Osteoblast (primary cell): ENCODE measurements around the gene PLXNA3. TPM values are rescaled to one million over a fixed set of nuclear protein-coding genes. Genes with fewer than 3 reads are reported as not detected.

Source experiments
- DNase-seq: peaks from one replicate; pipeline ENCODE4 v3.0.0; 2011; ENCODE audit warnings: low spot score, mixed read lengths; ENCODE audit not compliant: insufficient read length; ENCODE audit errors: missing footprints
- H2AFZ ChIP-seq: 2 replicates; pipeline ENCODE4 v1.6.0; 2011; ENCODE audit warnings: mild to moderate bottlenecking, low read length
- H3K27ac ChIP-seq: 2 replicates; pipeline ENCODE4 v1.5.1; 2011; ENCODE audit warnings: mild to moderate bottlenecking, low read depth, low read length, moderate library complexity
- H3K27me3 ChIP-seq: 2 replicates; pipeline ENCODE4 v1.6.0; 2012; ENCODE audit warnings: mild to moderate bottlenecking, control low read depth, inconsistent platforms, low read length, moderate library complexity; ENCODE audit not compliant: insufficient read depth
- H3K36me3 ChIP-seq: 2 replicates; pipeline ENCODE4 v1.5.1; 2011; ENCODE audit warnings: mild to moderate bottlenecking, low read length, control low read depth, moderate library complexity; ENCODE audit not compliant: insufficient read depth
- H3K4me1 ChIP-seq: 2 replicates; pipeline ENCODE4 v1.5.1; 2011; ENCODE audit warnings: mild to moderate bottlenecking, low read length, control low read depth, moderate library complexity; ENCODE audit not compliant: insufficient read depth
- H3K4me2 ChIP-seq: 2 replicates; pipeline ENCODE4 v1.6.0; 2011; ENCODE audit warnings: mild to moderate bottlenecking, low read length; ENCODE audit not compliant: insufficient read depth
- H3K4me3 ChIP-seq: fragments of 200-600 bp; sonication (generic); 3 replicates; pipeline ENCODE4 v1.5.1; 2012; ENCODE audit warnings: mild to moderate bottlenecking, low read length, inconsistent platforms; ENCODE audit not compliant: insufficient read depth
- H3K79me2 ChIP-seq: 2 replicates; pipeline ENCODE4 v1.6.0; 2012; ENCODE audit warnings: mild to moderate bottlenecking, low read length, control low read depth, inconsistent platforms; ENCODE audit not compliant: insufficient read depth
- H3K9me3 ChIP-seq: 2 replicates; pipeline ENCODE4 v1.5.1; 2011; ENCODE audit warnings: low read depth, low read length, control low read depth
- H4K20me1 ChIP-seq: 2 replicates; pipeline ENCODE4 v1.6.0; 2012; ENCODE audit warnings: mild to moderate bottlenecking, low read length, control low read depth; ENCODE audit not compliant: insufficient read depth
- CTCF ChIP-seq: IDR thresholded peaks from 2 replicates; pipeline ENCODE4 v1.5.1; 2011; ENCODE audit warnings: mild to moderate bottlenecking, low read depth, low read length, moderate library complexity; ENCODE audit errors: extremely low read depth
- total RNA-seq: library from RNA; depleted of rRNA; stranded (reverse); fragments of >200 nt; gene quantifications from 2 replicates; pipeline ENCODE4 v1.2.3, GENCODE V29; 2012

PLXNA3 gene
- total RNA-seq, 1 donor = 18.8 TPM

GRCh38 chrX:154428176-154429171, 29.6 kb upstream of the PLXNA3 start, which contains the start of gene ATP6AP1:
TSS of gene ATP6AP1 (plus strand) at chrX:154428677. CDS start at chrX:154428693, 16 bp downstream.
- no peak within 1 kb of the TSS for H3K27ac ChIP-seq
- H3K4me1 ChIP-seq = peaks cover 7% of the 10 kb centered on the region
- H4K20me1 ChIP-seq = peaks cover 10% of the 10 kb centered on the region
- H3K27me3 ChIP-seq = no peaks in the 10 kb centered on the region
- no peak for TF ChIP-seq CTCF
- DNase-seq = peak; percentile 99
- H2AFZ ChIP-seq = peak within 1 kb of the TSS; percentile 29
- no peaks in the 10 kb centered on the region for H3K9me3 ChIP-seq
- H3K79me2 ChIP-seq = peaks cover 29% of the 10 kb centered on the region
- H3K4me2 ChIP-seq = peak within 1 kb of the TSS; percentile 89
- peak within 1 kb of the TSS; percentile 79 for H3K4me3 ChIP-seq
- H3K36me3 ChIP-seq = peaks cover 4% of the 10 kb centered on the region

GRCh38 chrX:154429711-154430110, 28.4 kb upstream of the PLXNA3 start:
- Histone ChIP-seq H3K9me3 (no peaks in the 10 kb centered on the region), H3K27me3 (no peaks in the 10 kb centered on the region), H3K4me2 (peak overlapping the region; percentile 89), H3K36me3 (peaks cover 12% of the 10 kb centered on the region), H4K20me1 (peaks cover 10% of the 10 kb centered on the region), H3K4me1 (peaks cover 7% of the 10 kb centered on the region), H3K27ac (no peak overlapping the region), H2AFZ (no peak overlapping the region), H3K79me2 (peaks cover 29% of the 10 kb centered on the region), H3K4me3 (peak overlapping the region; percentile 79)
- DNase-seq = peak; percentile 77
- TF ChIP-seq CTCF = no peak

- H3K36me3 ChIP-seq = peaks cover 14% of the 10 kb centered on the region
- TF ChIP-seq CTCF = no peak
- H4K20me1 ChIP-seq = peaks cover 10% of the 10 kb centered on the region
- no peak overlapping the region for H3K4me3 ChIP-seq
- no peak overlapping the region for H3K4me2 ChIP-seq
- peaks cover 29% of the 10 kb centered on the region for H3K79me2 ChIP-seq
- peaks cover 7% of the 10 kb centered on the region for H3K4me1 ChIP-seq
- H2AFZ ChIP-seq = no peak overlapping the region
- no peaks in the 10 kb centered on the region for H3K27me3 ChIP-seq
- no peak for DNase-seq
- no peak overlapping the region for H3K27ac ChIP-seq
- H3K9me3 ChIP-seq = no peaks in the 10 kb centered on the region
These were observed 27.6 kb upstream of the PLXNA3 start for GRCh38 chrX:154430479-154430878.

- Histone ChIP-seq H3K36me3 (peaks cover 14% of the 10 kb centered on the region), H3K9me3 (no peaks in the 10 kb centered on the region), H3K4me3 (no peak overlapping the region), H2AFZ (no peak overlapping the region), H3K4me2 (no peak overlapping the region), H3K27ac (no peak overlapping the region), H3K27me3 (no peaks in the 10 kb centered on the region), H3K79me2 (peaks cover 29% of the 10 kb centered on the region), H3K4me1 (peaks cover 7% of the 10 kb centered on the region), H4K20me1 (peaks cover 10% of the 10 kb centered on the region)
- TF ChIP-seq CTCF = no peak
- no peak for DNase-seq
These were observed 27.2 kb upstream of the PLXNA3 start for GRCh38 chrX:154430916-154431315.
